GM18508 (cell line): Measurements from ENCODE around the gene NDUFB5.
A peak's percentile ranks its signal among the peaks of the same experiment; 100 is the strongest.

ENCODE experiments used
- ATAC-seq: cut with Tn5 transposase; IDR thresholded peaks from one replicate; pipeline ENCODE4 v1.9.1; 2021; ENCODE audit warnings: moderate number of reproducible peaks; ENCODE audit not compliant: insufficient read depth, unreplicated experiment

Gene NDUFB5

DNA sequence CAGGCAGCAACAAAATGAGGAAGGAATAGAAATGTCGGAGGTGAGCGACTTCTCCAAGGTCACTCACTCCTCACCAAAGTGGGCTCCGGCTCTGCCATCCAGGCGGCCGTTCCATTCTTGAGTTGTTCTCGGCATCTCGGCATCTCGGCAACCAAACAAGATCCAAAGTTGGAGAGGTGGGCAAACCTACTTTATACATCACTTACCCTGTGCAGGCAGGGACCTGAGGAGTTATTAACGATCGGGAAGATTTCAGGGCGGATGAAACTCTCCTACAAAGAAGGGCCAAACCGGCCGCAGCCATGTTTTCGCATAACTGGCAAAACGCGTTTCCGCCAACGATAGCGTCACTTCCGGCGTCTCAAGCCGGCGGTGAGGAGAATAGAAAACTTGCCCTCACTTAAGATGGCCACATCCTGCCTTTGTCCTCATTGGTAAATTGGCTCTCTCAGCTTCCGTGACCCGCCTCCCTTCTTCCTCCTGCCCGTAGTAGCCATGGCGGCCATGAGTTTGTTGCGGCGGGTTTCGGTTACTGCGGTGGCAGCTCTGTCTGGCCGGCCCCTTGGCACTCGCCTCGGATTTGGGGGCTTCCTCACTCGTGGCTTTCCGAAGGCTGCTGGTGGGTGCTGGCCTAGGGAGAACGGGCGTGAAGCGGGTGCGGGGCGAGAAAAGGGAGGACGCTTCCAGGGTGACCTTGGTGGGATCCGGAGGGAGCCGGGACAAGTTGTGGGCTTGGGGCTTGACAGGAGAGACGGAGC is at the start of gene NDUFB5, which contains the start of gene MRPL47:
Gene NDUFB5, plus strand, starts transcription at position 474 of the 758 bp plus-strand sequence. Its CDS starts 22 bp downstream, at position 496.
Gene MRPL47, minus strand, starts transcription at position 318 of the 758 bp plus-strand sequence. Its CDS starts 14 bp downstream, at position 304.
- ATAC-seq: peak; percentile 95

DNA sequence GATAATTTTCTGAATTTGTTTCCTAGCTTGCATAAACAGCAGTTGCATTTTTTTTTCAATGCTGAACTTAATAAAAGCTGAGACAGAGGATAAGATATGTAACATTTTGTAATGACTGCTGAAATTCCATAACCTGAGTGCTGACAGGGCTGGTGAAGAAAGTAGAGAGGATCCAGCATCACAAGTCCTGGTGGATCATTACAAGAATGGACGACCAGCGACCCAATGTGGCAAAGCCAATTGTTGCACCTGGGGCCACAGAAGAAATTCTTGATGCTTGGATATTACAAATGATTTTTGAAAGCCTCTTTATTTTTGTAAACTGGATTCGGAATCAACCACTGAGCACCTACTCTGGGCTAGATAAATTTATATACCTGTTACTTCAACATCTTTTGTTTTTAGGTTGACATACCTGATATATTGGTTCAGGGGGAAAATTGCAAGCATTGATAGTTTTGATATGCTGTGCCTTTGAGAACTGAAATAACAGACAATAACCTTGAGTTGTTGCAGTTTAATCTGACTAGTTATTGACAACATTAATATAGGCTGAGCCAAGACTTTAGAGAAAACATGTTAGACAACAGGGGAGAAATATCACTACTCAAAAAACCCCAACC is 45.7 kb upstream of the NDUFB5 start:
- ATAC-seq: no peak

DNA sequence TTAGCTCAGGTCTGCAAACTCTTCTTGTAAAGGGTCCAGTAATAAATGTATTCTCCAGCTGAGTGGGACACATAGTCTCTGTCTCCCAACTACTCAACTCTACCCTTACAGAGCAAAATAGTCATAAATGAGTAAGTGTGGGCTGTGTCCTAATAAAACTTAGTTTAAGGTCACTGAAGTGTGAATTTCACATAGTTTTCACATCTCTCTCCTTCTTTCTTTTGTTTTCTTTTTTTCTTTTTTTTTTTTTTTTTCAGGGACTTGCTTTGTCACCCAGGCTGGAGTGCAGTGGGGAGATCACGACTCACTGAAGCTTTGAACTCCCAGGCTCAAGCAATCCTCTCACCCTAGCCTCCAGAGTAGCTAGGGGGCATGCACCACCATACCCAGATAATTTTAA is 43.8 kb upstream of the NDUFB5 start:
- no peak for ATAC-seq

DNA sequence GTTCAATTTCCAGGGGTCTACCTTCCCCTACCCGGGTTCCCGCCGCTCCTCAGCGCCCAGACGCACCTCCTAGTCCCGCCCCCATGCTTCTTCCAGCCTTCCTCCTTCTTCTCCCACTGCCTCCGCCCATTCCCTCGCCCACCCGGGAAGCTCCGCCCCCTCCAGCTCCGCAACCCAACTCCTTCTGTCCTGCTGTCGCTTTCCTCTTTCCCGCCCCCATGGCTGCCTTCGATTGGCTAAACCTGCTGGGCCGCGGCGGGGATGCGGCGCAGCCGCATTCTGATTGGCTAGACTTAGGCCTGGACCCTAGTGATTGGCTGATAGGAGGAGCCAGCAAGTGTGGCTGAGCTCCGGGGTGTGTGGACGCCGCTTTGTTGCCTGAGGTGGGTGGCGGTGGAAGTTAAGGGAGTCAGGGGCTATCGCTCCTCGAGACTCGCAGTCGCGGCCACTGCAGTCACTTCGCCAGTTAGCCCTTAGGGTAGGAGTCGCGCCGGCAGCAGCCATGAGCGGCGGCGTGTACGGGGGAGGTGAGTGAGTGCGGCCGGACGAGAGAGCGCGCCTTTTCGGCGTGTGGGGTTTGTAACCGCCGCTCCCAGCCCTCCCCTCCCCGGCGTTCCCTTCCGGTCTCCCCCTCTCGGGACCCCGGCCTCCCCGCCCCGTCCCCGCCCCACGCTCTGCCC is 41.9 kb upstream of the NDUFB5 start, which contains the start of gene ACTL6A:
Gene ACTL6A, plus strand, starts transcription at position 336 of the 680 bp plus-strand sequence. Its CDS starts 167 bp downstream, at position 503.
- peak; percentile 90 for ATAC-seq

DNA sequence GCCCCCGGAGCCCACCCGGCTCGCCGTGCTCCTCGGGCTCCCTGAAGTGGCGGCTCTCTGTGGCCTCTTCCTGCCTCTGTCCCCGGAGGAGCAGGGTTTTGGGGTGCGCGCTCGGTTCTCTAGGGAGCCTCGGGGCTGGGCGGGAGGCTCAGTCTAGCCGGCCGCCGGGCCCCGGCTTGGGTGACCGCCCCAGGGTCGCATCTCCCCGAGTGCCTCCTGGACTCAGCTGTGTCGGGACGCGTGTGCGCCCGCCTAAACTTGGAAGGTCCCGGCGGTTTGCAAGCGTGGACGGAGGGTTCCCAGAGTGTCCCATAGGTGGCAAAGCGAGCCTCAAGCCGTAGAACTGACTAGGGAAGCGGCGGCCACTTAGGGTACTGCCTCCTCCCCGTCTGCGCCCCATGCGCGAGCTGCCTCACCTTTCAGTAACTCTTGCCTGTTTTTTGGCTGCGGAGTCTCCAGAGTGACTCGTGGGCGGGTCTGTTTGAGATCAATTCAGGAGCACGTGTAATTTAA is 41.3 kb upstream of the NDUFB5 start:
- peak; percentile 34 for ATAC-seq

DNA sequence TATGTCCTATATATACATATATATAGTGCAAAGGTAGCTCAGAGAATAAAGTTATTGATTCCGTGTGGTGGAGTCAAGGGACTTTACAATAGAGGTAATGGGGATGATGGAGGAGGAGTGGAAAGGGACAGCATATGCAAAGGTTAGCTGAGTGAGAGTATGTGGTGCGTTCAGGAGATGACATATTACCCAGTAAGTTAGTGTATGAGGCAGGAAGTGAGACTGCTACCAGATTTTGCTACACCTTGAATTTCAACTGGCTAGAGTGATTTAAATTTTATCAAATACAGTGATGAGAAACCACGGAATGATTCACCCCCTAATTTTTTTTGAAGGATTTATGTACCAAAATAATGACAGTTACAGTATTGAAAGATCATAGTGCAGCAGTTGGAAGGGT is 39.1 kb upstream of the NDUFB5 start:
- peak; percentile 26 for ATAC-seq

DNA sequence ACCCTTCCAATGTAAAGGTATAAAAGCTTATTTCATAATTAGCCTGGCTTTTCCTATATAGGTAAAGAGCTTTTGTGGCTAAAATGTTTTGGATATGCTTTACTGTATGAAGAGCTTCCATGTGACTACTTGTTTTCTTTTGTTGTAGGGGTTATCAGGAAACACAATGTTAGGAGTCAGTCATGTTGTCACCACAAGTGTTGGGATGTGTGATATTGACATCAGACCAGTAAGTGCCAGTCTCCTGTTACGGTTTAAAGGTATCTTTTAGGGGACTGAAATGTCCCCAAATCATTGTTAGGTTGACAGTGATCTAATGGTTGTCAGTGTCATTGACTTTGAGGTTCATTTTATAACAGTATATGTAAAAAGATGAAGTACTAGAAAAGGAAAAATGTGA is 23.6 kb upstream of the NDUFB5 start:
- no peak for ATAC-seq

DNA sequence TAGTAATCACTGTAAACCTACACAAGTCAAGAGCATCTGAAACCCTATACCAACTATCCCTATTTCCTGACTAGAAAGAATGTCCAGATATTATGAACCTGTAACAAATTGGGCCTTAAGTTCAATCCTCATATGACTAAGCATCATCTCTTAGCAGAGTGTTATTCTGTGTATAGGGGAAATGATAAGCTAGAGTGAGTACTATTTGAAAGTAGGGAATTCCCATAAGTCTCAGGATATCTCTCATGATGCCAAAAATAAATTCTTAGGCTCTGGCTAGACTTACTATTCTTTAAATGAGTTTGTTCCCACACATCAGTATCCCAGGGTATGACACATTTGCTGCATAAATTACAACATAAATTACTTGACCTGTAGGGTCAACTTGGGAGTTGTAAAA is 15.5 kb upstream of the NDUFB5 start:
- ATAC-seq: peak; percentile 71

DNA sequence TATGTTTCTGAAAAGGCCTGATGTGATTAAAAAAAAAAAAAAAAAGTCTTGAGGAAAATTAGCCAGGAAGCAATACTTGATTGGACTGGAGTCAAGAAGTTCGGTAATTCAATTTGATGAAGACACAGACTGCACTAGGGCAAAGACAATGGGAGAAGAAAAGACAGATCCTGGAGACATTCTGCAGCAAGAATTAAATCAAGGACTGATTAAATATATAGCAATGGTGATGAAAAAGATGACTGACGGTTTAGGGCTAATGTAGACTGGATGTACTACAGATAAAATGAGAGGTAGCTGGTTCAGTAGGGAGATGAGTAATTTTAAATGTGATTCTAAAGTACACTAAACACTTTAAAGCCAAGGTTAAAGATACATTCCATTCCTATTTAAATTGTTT is 13.9 kb upstream of the NDUFB5 start:
- ATAC-seq: no peak

DNA sequence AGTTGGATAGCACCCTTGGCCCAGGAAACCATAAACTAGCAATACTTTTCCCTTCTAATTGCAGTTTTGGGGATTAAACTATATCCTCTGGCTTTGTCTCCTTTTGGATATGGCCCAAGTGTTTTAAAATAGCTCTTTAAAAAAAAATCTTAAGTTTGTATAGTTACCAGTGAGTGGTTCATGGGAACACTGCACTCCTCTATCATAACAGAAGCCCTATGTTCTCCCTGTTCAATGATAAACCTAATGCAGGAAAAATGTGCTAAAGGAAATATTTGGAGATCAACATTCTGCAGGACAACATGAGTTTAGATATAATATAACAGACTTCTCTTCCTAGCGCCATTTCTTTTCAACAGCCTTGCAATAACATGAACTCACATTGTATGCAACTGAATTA is 13.3 kb upstream of the NDUFB5 start:
- no peak for ATAC-seq

DNA sequence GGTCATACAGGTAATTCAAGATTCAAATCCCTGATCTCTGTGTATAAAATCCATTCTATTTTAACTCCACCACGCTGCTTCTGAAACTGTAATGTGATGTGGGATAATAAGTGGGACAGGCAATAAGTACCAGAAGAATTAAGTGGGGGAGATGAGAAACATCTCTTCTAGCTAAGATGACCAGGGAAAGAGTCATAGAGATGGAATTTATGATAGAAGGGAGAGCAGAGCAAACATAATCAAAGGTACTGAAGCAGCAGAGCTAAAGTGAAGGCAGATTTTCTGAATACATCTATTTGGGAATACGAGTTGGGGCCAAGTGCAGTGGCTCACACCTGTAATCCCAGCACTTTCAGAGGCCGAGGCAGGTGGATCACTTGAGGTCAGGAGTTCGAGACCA is 5.1 kb upstream of the NDUFB5 start:
- no peak for ATAC-seq

DNA sequence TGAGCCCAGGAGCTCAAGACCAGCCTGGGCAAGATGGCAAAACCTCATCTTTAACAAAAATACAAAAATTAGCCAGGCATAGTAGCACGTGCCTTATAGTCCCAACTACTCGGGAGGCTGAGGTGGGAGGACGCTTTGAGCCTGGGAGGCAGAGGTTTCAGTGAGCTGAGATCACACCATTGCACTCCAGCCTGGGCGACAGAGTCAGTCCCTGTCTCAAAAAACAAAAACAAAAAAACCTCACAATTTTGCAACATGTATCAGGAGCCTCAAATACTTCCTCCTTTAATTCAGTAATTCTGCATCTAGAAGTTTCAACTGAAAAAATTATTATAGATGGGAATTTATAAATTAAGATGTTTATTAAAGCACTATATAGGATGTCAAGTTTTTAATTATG is 1.3 kb upstream of the NDUFB5 start:
- ATAC-seq: no peak

DNA sequence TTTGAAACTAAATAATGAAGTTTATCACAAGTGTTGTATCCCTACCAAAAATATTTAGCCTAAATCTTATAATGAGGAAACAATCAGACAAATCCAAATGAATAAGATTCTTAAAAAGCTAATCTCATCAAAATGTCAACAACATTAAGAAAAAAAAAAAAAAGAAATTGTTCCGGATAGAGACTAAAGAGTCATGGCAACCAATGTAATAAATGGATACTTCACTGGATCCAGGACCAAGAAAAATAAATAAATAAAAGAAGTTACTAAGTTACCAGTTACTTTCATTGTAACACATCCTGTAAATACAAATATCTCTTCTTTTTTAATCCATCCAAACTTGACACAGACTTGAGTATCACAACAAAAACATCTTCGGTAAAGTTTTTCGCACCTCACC is 763 bp upstream of the NDUFB5 start:
- ATAC-seq: no peak

DNA sequence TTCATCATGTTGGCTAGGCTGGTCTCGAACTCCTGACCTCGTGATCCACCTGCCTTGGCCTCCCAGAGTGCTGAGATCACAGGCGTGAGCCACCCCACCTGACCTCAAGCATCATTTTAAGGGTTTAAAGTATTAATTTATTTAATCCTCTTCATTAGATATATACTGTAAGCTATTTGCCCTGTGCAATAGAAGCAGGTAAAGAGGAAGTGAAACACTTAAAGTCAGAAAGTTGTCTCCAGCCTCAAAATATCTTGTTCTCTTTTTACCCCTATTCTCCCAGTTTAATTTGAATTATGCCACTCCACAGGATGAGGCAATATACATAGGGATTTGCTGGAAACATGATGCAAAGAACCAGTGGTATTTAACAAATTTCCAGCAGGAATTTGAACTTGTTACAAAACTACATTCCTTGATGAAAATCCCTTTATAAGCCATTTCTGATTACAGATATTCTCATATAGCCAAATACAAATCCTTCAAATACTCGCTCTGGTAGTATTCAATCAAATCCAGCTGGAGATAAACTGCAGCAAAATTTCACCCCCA is 2.0 kb downstream of the NDUFB5 start:
- ATAC-seq: no peak

DNA sequence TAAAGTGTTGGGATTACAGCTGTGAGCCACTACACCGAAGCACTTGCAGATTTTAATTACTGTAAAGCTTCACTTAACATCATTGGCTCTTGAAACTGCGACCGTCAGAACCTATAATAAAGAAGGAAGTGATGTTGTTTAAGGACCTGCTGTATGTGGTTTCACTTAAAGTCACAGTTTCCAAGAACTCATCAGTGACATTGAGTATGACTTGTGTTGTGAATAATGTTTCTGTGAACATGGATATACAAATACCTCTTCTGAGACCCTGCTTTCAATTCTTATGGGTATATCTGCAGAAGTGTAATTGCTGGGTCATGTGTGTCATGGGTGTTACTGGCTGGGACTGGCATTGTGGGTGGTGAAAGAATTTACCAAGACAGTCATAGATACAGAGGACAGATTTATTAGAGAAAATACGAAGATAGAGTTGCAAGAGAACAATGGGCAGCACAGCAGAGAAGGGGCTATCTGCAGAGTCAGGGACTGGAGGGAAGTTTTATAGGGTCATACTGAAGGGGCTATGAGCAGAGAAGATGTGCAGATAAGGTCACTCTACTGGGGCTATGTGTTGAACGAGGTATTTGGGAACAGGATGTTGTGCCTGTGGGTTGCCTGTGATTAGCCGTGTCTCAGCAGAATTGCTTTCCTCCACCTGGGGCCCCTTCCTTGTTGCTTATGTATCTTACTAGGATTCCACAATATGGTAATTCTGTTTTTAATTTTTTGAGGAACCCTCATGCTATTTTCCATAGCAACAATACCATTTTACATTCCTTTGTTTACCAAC is 4.5 kb downstream of the NDUFB5 start:
- ATAC-seq: peak; percentile 43

DNA sequence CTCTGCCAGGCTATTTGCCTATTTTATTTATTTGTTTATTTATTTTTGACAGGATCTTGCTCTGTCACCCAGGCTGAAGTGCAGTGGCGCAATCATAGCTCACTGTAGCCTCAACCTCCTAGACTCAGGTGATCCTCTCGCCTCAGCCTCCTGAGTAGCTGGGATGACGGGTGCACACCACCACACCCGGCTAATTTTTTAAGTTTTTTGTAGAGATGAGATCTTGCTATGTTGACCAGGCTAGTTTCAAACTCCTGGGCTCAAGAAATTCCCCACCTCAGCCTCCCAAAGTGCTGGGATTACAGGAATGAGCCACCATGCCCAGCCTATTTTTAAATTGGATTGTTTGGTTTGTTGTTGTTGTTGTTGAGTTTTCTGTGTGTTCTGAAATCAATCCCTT is 5.5 kb downstream of the NDUFB5 start:
- ATAC-seq: no peak

DNA sequence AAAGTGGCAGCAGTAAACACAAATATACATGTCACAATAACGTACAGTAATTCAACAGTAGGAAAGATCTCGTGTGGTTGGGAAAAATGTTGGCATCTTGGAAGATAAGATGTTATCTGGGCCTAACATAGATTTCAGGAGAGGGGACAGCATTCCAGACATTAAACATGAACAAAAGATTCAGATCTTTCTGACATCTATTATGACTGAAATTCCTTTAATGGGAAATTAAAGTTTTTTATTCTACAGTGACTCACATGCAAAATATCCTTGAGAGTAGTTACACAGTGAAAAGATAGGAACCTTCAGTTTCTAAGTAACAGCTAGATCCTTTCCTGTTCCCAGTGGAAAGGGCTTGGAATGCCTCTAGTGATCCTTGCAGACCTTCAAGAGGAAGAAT is 9.2 kb downstream of the NDUFB5 start:
- no peak for ATAC-seq

DNA sequence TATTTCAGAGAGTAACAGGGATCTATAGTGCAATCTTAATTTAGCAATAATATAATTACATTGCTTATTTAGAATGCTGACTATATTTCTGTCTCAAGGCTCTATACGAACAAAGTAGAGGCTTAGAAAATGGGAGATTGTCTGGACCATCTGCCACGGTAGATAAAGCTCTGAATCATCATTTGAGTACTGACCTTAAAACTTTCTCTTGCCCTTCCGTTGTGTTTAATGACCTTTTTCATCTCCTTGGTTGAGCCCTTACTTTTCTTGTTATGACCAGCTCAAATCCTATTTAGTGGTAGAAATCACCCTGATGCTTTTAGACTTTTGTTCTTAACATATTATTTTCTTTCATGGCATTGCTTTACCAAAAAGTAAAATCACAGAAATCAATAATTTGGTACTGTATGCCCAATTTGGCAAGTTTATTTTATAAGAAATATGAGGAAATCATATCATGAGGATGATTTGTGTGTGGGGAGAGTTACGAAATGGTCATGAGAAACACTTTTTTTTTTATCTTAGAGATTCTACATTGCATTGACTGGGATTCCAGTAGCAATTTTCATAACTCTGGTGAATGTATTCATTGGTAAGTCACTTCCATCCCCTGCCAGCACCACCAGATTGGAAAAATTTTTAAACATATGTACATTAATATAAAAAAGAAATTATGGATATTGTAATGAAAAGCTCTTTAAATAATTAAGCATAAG is 11.0 kb downstream of the NDUFB5 start:
- ATAC-seq: no peak

DNA sequence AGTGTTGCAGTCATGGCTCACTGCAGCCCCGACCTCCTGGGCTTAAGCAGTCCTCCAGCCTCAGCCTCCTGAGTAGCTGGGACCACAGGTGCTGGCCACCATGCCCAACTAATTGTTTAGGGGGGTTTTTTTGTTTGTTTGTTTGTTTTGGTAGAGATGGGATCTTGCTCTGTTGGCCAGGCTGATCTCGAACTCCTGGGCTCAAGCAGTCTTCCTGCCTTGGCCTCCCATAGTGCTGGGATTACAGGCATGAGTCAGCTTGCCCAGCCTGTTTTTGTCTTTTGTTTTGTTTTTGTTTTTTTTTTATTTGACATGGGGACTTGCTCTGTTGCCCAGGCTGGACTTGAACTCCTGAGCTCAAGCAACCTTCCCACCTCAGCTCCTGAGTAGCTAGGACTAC is 17.4 kb downstream of the NDUFB5 start:
- no peak for ATAC-seq
